ENCODE data around the gene ZDHHC1. TPM values are rescaled to one million over a fixed set of nuclear protein-coding genes. Genes with fewer than 3 reads are reported as not detected.

Gene ZDHHC1
- total RNA-seq, 1 experiment from 2014 or later, result not detected

DNA sequence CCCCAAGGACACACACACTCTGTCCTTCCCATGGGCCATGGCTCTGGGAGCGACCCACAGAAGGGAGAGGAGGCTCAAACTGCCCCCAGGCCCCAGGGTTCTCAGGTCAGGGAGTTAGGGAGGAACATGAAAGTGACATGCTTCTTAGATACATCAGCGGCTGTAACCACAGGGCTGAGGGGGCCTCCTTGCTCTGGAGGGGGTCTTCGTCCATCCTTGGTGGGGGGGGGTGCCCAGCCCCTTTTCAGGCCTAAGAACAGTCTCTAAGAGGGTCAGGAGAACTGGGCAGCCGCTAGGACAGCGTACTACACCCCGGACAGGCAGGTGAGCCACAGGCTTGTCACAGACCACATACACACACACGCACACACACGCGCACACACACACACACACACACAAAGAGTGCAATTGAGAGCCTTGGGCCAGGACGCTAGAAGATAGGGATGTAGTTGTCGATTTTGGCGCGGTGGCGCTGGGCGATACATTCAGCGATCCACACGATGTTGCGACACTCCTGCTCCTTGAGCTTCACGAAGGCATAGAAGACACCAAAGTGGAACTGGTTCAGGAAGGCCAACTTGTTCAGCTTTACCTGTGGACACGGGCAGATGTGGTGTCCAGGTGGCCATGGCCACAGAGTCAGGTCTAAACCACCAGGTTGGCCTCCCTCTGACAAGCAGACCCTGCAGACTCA is 22.0 kb upstream of the ZDHHC1 start:
- H3K36me3 ChIP-seq (ENCODE audit: insufficient read depth, low read length), result no peaks in the 10 kb centered on the region
- no peak for DNase-seq

DNA sequence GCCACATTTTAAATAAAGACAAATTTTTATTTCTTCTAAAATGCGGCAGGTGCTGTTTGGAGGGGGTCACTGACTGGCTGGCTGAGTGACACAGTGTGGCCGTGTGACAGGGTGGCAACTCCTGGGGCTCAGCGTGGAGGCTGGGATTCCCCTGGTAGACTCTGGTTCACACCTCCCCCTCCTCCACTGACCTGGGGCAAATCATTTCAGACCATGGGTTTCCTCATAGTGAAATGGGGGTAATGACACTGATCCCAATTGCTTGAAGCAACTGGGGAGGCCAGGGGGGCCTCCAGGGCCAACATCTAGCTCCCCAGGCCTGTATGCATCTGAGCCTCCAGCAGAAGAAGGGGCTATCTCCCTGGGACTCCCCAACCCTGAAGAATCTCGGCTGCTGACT is 21.2 kb upstream of the ZDHHC1 start:
- H3K36me3 ChIP-seq (ENCODE audit: insufficient read depth, low read length), result no peaks in the 10 kb centered on the region
- no peaks in the 10 kb centered on the region for H3K9me3 ChIP-seq (ENCODE audit: low read length)
- H3K9ac ChIP-seq (ENCODE audit: low read length), result no peak overlapping the region
- no peaks in the 10 kb centered on the region for H3K9me2 ChIP-seq (replicated peaks; ENCODE audit: insufficient read depth, low read length)
- H3K27me3 ChIP-seq (ENCODE audit: low read length), result no peaks in the 10 kb centered on the region
- no peaks in the 10 kb centered on the region for H4K20me1 ChIP-seq (ENCODE audit: insufficient read depth, low read depth, low read length)
- no peak overlapping the region for H3K4me3 ChIP-seq (ENCODE audit: low read length)
- no peak overlapping the region for H2AFZ ChIP-seq (ENCODE audit: low read length)
- no peaks in the 10 kb centered on the region for H3K79me2 ChIP-seq (ENCODE audit: low read length)
- DNase-seq, result no peak
- H3K4me1 ChIP-seq (ENCODE audit: low read length), result no peaks in the 10 kb centered on the region
- no peak overlapping the region for H3K27ac ChIP-seq (ENCODE audit: low read length)
- no peak overlapping the region for H3K4me2 ChIP-seq (ENCODE audit: low read depth, low read length, poor library complexity, severe bottlenecking)

More for the DNA sequence above, 22.0 kb upstream of the ZDHHC1 start:
- no peak overlapping the region for H2AFZ ChIP-seq (ENCODE audit: low read length)
- H3K9ac ChIP-seq (ENCODE audit: low read length), result no peak overlapping the region
- no peaks in the 10 kb centered on the region for H3K79me2 ChIP-seq (ENCODE audit: low read length)
- H3K4me2 ChIP-seq (ENCODE audit: low read depth, low read length, poor library complexity, severe bottlenecking), result no peak overlapping the region
- no peaks in the 10 kb centered on the region for H3K4me1 ChIP-seq (ENCODE audit: low read length)
- H3K9me2 ChIP-seq (replicated peaks; ENCODE audit: insufficient read depth, low read length), result no peaks in the 10 kb centered on the region
- H3K27ac ChIP-seq (ENCODE audit: low read length), result no peak overlapping the region
- H3K27me3 ChIP-seq (ENCODE audit: low read length), result no peaks in the 10 kb centered on the region
- no peaks in the 10 kb centered on the region for H3K9me3 ChIP-seq (ENCODE audit: low read length)
- H4K20me1 ChIP-seq (ENCODE audit: insufficient read depth, low read depth, low read length), result no peaks in the 10 kb centered on the region
- H3K4me3 ChIP-seq (ENCODE audit: low read length), result no peak overlapping the region

DNA sequence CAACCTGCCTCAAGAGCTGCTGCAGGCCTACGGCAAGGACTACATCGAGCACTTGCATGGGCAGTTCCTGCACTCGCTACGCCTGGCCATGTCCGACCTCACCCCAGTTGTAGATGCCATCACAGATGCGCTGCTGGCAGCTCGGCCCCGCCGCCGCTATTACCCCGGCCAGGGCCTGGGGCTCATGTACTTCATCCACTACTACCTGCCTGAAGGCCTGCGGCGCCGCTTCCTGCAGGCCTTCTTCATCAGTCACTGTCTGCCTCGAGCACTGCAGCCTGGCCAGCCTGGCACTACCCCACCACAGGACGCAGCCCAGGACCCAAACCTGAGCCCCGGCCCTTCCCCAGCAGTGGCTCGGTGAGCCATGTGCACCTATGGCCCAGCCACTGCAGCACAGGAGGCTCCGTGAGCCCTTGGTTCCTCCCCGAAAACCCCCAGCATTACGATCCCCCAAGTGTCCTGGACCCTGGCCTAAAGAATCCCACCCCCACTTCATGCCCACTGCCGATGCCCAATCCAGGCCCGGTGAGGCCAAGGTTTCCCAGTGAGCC is 20.4 kb upstream of the ZDHHC1 start:
- H2AFZ ChIP-seq (ENCODE audit: low read length), result no peak overlapping the region
- H3K27me3 ChIP-seq (ENCODE audit: low read length), result no peaks in the 10 kb centered on the region
- H3K27ac ChIP-seq (ENCODE audit: low read length), result no peak overlapping the region
- no peaks in the 10 kb centered on the region for H3K9me3 ChIP-seq (ENCODE audit: low read length)
- no peaks in the 10 kb centered on the region for H3K36me3 ChIP-seq (ENCODE audit: insufficient read depth, low read length)
- H4K20me1 ChIP-seq (ENCODE audit: insufficient read depth, low read depth, low read length), result no peaks in the 10 kb centered on the region
- H3K4me2 ChIP-seq (ENCODE audit: low read depth, low read length, poor library complexity, severe bottlenecking), result no peak overlapping the region
- H3K4me3 ChIP-seq (ENCODE audit: low read length), result no peak overlapping the region
- no peaks in the 10 kb centered on the region for H3K4me1 ChIP-seq (ENCODE audit: low read length)
- no peaks in the 10 kb centered on the region for H3K9me2 ChIP-seq (replicated peaks; ENCODE audit: insufficient read depth, low read length)
- DNase-seq, result no peak
- H3K79me2 ChIP-seq (ENCODE audit: low read length), result no peaks in the 10 kb centered on the region
- H3K9ac ChIP-seq (ENCODE audit: low read length), result no peak overlapping the region

DNA sequence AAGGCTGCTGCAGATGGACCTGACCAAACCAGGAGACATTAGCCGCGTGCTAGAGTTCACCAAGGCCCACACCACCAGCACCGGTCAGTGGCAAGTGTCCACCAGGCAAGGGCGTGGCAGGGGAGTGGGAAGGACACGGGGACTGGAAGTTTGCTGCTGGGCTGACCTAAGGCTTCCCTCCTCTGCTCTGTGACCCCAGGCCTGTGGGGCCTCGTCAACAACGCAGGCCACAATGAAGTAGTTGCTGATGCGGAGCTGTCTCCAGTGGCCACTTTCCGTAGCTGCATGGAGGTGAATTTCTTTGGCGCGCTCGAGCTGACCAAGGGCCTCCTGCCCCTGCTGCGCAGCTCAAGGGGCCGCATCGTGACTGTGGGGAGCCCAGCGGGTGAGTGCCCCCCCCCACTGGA is 19.5 kb upstream of the ZDHHC1 start:
- no peaks in the 10 kb centered on the region for H3K36me3 ChIP-seq (ENCODE audit: insufficient read depth, low read length)
- no peak overlapping the region for H2AFZ ChIP-seq (ENCODE audit: low read length)
- 0 out of 2 replicates have a peak, but pooled peaks cover 4% of the 10 kb centered on the region for H4K20me1 ChIP-seq (ENCODE audit: insufficient read depth, low read depth, low read length)
- no peak for DNase-seq
- H3K4me3 ChIP-seq (ENCODE audit: low read length), result no peak overlapping the region
- no peak overlapping the region for H3K27ac ChIP-seq (ENCODE audit: low read length)
- no peaks in the 10 kb centered on the region; the same call in 1 of the 2 replicates for H3K4me1 ChIP-seq (ENCODE audit: low read length)
- no peaks in the 10 kb centered on the region for H3K9me2 ChIP-seq (replicated peaks; ENCODE audit: insufficient read depth, low read length)
- H3K79me2 ChIP-seq (ENCODE audit: low read length), result no peaks in the 10 kb centered on the region
- H3K4me2 ChIP-seq (ENCODE audit: low read depth, low read length, poor library complexity, severe bottlenecking), result no peak overlapping the region
- H3K9me3 ChIP-seq (ENCODE audit: low read length), result no peaks in the 10 kb centered on the region
- H3K9ac ChIP-seq (ENCODE audit: low read length), result no peak overlapping the region
- no peaks in the 10 kb centered on the region for H3K27me3 ChIP-seq (ENCODE audit: low read length)

DNA sequence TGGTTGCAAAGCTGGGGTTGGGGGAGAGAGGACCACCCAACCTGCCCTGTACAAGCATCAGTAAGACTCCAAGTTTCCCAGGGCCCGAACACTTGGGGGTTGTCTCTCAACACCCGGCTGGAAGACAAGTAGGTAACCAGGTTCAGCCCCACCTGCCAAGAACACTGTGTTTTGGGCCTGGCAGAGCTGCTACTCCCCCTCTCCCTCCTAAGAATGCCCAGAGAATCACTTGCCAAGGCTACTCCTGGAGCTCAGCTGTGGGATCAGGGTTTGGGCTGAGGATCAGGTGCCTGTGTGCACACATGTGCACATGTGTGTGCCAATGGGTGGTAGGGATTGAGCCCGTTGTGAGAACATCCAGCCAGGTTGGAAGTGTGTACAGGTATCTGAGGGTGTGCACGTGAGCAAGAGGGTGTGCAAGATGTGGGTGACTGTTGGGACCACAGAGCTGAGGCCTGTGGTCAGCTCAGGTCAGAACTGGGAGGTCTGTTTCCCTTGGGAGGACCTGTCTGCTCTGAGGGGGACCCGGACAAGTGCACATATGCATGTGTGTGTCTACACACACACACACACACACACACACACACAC is 16.9 kb upstream of the ZDHHC1 start:
- no peak overlapping the region for H3K27ac ChIP-seq (ENCODE audit: low read length)
- H3K79me2 ChIP-seq (ENCODE audit: low read length), result no peaks in the 10 kb centered on the region
- no peaks in the 10 kb centered on the region for H3K27me3 ChIP-seq (ENCODE audit: low read length)
- H3K4me1 ChIP-seq (ENCODE audit: low read length), result peaks cover 6% of the 10 kb centered on the region
- no peaks in the 10 kb centered on the region for H3K9me3 ChIP-seq (ENCODE audit: low read length)
- no peak overlapping the region for H3K9ac ChIP-seq (ENCODE audit: low read length)
- no peaks in the 10 kb centered on the region for H3K9me2 ChIP-seq (replicated peaks; ENCODE audit: insufficient read depth, low read length)
- no peak for DNase-seq
- no peak overlapping the region for H3K4me3 ChIP-seq (ENCODE audit: low read length)
- no peak overlapping the region for H3K4me2 ChIP-seq (ENCODE audit: low read depth, low read length, poor library complexity, severe bottlenecking)
- H2AFZ ChIP-seq (ENCODE audit: low read length), result no peak overlapping the region
- no peaks in the 10 kb centered on the region for H3K36me3 ChIP-seq (ENCODE audit: insufficient read depth, low read length)
- H4K20me1 ChIP-seq (ENCODE audit: insufficient read depth, low read depth, low read length), result 0 out of 2 replicates have a peak, but pooled peaks cover 4% of the 10 kb centered on the region

DNA sequence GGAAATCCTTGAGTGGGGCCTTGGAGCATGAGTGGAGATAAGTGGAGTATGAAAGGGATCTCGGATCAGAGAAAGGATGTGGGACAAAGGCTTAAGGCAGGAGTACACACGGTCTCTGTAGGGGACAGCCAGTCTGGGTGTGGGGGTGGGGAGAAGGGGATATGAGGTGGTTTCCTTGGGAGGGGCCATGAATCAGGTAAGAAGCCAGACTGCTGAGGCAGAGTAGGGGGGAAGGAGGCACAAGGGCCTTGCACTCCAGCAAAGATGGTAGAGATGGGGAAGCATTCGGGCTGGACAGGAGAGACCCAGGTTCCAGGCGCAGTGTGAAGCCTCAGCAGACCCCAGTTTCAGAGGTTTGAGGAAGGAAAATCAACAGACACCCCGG is 16.2 kb upstream of the ZDHHC1 start:
- Histone ChIP-seq H3K27me3 (ENCODE audit: low read length) (no peaks in the 10 kb centered on the region), H3K9me3 (ENCODE audit: low read length) (no peaks in the 10 kb centered on the region), H4K20me1 (ENCODE audit: insufficient read depth, low read depth, low read length) (0 out of 2 replicates have a peak, but pooled peaks cover 4% of the 10 kb centered on the region), H3K36me3 (ENCODE audit: insufficient read depth, low read length) (no peaks in the 10 kb centered on the region), H3K9ac (ENCODE audit: low read length) (no peak overlapping the region), H3K9me2 (replicated peaks; ENCODE audit: insufficient read depth, low read length) (no peaks in the 10 kb centered on the region), H3K27ac (ENCODE audit: low read length) (no peak overlapping the region), H3K79me2 (ENCODE audit: low read length) (no peaks in the 10 kb centered on the region), H3K4me1 (ENCODE audit: low read length) (peaks cover 6% of the 10 kb centered on the region), H3K4me2 (ENCODE audit: low read depth, low read length, poor library complexity, severe bottlenecking) (no peak overlapping the region), H2AFZ (ENCODE audit: low read length) (no peak overlapping the region), H3K4me3 (ENCODE audit: low read length) (no peak overlapping the region)
- no peak for DNase-seq

DNA sequence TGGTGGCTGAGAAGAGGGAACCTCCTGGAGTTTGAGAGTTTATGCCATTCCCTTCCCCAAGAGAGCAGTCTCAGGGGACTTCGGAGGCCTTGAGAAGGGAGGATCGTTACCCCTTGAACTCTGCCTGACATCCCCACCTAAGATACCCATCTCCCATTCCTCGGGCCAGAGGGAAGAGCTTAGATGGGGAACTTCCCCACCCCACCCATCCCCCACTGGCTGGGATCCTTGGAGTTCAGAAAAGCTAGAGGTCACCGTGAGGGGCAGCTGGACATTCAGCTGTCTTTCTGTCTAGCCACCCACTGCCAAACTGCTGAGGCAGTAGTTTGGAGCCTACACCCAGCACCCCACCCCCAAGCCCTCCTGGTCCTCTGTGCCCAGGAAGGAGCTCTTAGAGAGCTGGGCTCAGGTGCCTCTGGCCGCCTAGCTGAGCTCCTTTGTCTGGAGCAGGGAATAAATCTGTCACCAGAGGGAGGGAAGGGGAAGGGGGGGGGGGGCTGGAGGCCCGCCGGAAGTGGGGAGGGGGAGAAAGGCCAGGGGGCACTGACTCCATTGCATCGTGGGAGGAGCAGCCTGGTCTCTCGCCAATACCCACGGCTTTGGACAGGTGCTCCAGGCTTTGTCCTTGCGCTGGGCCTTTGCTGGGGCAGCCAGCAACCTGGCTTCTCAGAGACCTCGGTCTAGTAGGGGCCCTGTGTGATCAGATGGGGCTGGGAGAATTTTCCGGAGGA is 15.7 kb upstream of the ZDHHC1 start:
- H3K9me2 ChIP-seq (replicated peaks; ENCODE audit: insufficient read depth, low read length), result no peaks in the 10 kb centered on the region
- H3K27me3 ChIP-seq (ENCODE audit: low read length), result no peaks in the 10 kb centered on the region
- H3K79me2 ChIP-seq (ENCODE audit: low read length), result no peaks in the 10 kb centered on the region
- H3K9me3 ChIP-seq (ENCODE audit: low read length), result no peaks in the 10 kb centered on the region
- 0 out of 2 replicates have a peak, but pooled peaks cover 4% of the 10 kb centered on the region for H4K20me1 ChIP-seq (ENCODE audit: insufficient read depth, low read depth, low read length)
- H3K27ac ChIP-seq (ENCODE audit: low read length), result no peak overlapping the region
- H3K4me3 ChIP-seq (ENCODE audit: low read length), result no peak overlapping the region
- DNase-seq, result no peak
- peaks cover 6% of the 10 kb centered on the region for H3K4me1 ChIP-seq (ENCODE audit: low read length)
- H3K4me2 ChIP-seq (ENCODE audit: low read depth, low read length, poor library complexity, severe bottlenecking), result no peak overlapping the region
- H3K9ac ChIP-seq (ENCODE audit: low read length), result no peak overlapping the region
- H2AFZ ChIP-seq (ENCODE audit: low read length), result no peak overlapping the region
- no peaks in the 10 kb centered on the region for H3K36me3 ChIP-seq (ENCODE audit: insufficient read depth, low read length)

Data from Karpas-422 (cell line).